Nephron progenitor cell (in vitro differentiated cells): Measurements from ENCODE around the gene FOXP3.

ENCODE experiments used
- DNase-seq: peaks from one replicate; pipeline ENCODE4 v3.0.0; 2021
- H3K27ac Mint-ChIP-seq: 2 replicates; pipeline ENCODE4 v1.8.0; 2021; ENCODE audit warnings: mild to moderate bottlenecking, moderate library complexity, mixed read lengths
- H3K27me3 Mint-ChIP-seq: 2 replicates; pipeline ENCODE4 v1.8.0; 2021; ENCODE audit warnings: mild to moderate bottlenecking, low read depth, mixed read lengths; ENCODE audit not compliant: poor library complexity
- H3K36me3 Mint-ChIP-seq: 2 replicates; pipeline ENCODE4 v1.8.0; 2021; ENCODE audit warnings: low read depth, mixed read lengths
- H3K4me1 Mint-ChIP-seq: 2 replicates; pipeline ENCODE4 v1.8.0; 2021; ENCODE audit warnings: mixed read lengths
- H3K4me3 Mint-ChIP-seq: 2 replicates; pipeline ENCODE4 v1.8.0; 2021; ENCODE audit warnings: mild to moderate bottlenecking, moderate library complexity, mixed read lengths
- H3K9me3 Mint-ChIP-seq: 2 replicates; pipeline ENCODE4 v1.8.0; 2021; ENCODE audit warnings: mild to moderate bottlenecking, moderate library complexity, mixed read lengths
- CTCF ChIP-seq: fragments of 200-600 bp; sonication (generic); IDR thresholded peaks from 2 replicates; pipeline ENCODE4 v1.5.0; 2021; ENCODE audit warnings: antibody characterized with exemption

FOXP3 gene

DNA sequence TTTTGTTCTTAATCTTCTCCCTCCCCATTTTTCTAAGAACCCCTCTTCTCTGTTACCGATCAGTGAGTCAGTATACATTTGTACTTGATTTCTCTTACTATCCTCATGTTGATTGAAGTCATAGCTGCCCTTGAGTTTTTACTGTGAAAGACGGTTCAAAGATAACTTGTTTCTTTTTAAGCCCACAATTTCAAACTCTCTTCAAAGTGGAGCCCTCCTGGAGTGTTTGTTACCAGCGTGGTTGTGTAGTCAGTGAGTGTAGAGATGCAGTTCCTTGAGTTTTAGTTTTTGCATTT is 13.0 kb upstream of the FOXP3 start:
- Mint-ChIP-seq H3K4me1 (peaks cover 38% of the 10 kb centered on the region), H3K4me3 (no peak overlapping the region), H3K27me3 (peaks cover 3% of the 10 kb centered on the region), H3K36me3 (peaks cover 19% of the 10 kb centered on the region), H3K9me3 (peaks cover 60% of the 10 kb centered on the region), H3K27ac (peak overlapping the region; percentile 71)
- no peak for TF ChIP-seq CTCF
- DNase-seq, result no peak

DNA sequence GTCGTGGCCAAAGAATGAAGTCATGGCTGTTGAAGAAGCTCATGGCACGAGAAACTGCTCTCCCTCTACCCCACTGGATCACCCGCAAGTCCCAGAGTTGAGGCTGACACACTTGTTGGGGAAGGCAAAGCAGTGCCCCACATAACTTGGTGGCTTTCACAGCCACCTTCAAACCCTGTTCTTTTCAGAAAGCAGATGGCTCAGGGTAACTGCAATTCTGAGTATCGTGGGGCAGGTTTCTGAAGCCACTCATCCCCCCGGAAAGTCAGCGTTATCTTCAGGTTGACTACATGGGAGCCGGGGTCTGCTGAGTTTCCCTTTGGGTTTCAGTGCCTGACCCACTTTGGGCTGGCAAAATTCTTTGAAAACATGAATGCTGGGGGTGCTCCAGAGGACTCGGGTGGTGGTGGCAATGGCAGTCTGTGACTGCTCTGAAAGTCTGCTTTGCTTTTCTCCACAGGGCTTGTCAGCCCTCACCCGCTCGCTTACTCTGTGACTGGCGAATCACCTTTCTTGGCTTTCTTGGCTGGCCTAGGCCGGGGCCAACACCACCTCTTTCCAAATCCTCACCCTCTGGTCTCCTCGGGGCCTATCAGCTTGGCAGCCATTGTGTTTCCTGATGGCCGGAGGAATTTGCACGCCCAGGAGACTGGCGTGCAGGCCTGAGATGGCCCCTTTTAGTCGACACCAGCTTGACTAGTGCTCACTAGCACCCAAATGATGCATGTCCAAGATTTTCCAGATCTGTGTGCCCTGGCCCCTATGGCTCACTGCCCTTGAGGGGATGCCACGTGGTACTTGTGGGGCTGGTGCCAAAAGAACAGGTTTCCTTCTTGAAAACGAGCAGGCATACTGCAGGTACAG is 12.4 kb upstream of the FOXP3 start:
- Mint-ChIP-seq H3K36me3 (peaks cover 18% of the 10 kb centered on the region), H3K4me3 (no peak overlapping the region), H3K27ac (peak overlapping the region; percentile 51), H3K9me3 (peaks cover 55% of the 10 kb centered on the region), H3K27me3 (peaks cover 3% of the 10 kb centered on the region), H3K4me1 (peaks cover 35% of the 10 kb centered on the region)
- no peak for TF ChIP-seq CTCF
- no peak for DNase-seq

DNA sequence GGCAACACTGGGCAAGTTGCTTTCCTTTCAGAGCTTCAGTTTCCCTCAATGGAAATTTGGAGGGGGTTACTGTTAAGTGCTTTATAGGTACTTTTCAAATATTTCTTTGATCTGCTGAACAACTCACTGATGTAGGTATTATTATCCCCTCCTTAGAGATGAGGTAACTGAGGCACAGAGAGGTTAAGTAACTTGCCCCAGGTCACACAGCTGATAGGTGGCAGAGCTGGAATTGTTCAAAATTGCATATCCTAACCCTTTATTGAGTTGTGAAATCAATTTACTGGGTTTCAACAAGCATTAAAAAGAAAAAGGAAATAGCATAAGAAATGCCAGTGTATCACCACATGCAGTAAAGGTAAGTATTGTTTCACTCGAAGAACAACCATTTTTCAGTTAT is 11.7 kb upstream of the FOXP3 start:
- peaks cover 3% of the 10 kb centered on the region for H3K27me3 Mint-ChIP-seq
- H3K4me3 Mint-ChIP-seq, result no peak overlapping the region
- peaks cover 19% of the 10 kb centered on the region for H3K36me3 Mint-ChIP-seq
- H3K27ac Mint-ChIP-seq, result no peak overlapping the region
- H3K4me1 Mint-ChIP-seq, result peaks cover 42% of the 10 kb centered on the region
- no peak for TF ChIP-seq CTCF
- no peak for DNase-seq
- peaks cover 58% of the 10 kb centered on the region for H3K9me3 Mint-ChIP-seq

- H3K9me3 Mint-ChIP-seq, result peaks cover 52% of the 10 kb centered on the region
- DNase-seq, result no peak
- peaks cover 54% of the 10 kb centered on the region for H3K4me1 Mint-ChIP-seq
- peaks cover 3% of the 10 kb centered on the region for H3K27me3 Mint-ChIP-seq
- no peak overlapping the region for H3K27ac Mint-ChIP-seq
- TF ChIP-seq CTCF, result no peak
- H3K36me3 Mint-ChIP-seq, result peaks cover 20% of the 10 kb centered on the region
- peak overlapping the region; percentile 11 for H3K4me3 Mint-ChIP-seq
Observed at GRCh38 chrX:49273181-49273727, 8.7 kb upstream of the FOXP3 start.

- peaks cover 52% of the 10 kb centered on the region for H3K9me3 Mint-ChIP-seq
- peaks cover 20% of the 10 kb centered on the region for H3K36me3 Mint-ChIP-seq
- peaks cover 3% of the 10 kb centered on the region for H3K27me3 Mint-ChIP-seq
- H3K4me3 Mint-ChIP-seq, result peak overlapping the region; percentile 58
- DNase-seq, result no peak
- H3K4me1 Mint-ChIP-seq, result peaks cover 54% of the 10 kb centered on the region
- H3K27ac Mint-ChIP-seq, result no peak overlapping the region
- TF ChIP-seq CTCF, result no peak
Observed at GRCh38 chrX:49272421-49272820, 7.9 kb upstream of the FOXP3 start.

GRCh38 chrX:49271341-49271740 is 6.8 kb upstream of the FOXP3 start:
- Mint-ChIP-seq H3K4me3 (peak overlapping the region; percentile 72), H3K9me3 (peaks cover 55% of the 10 kb centered on the region)

More at GRCh38 chrX:49271341-49271740, 6.8 kb upstream of the FOXP3 start:
- Mint-ChIP-seq H3K4me1 (peaks cover 63% of the 10 kb centered on the region), H3K36me3 (peaks cover 20% of the 10 kb centered on the region), H3K27ac (peak overlapping the region; percentile 23), H3K27me3 (peaks cover 3% of the 10 kb centered on the region)
- DNase-seq, result no peak
- TF ChIP-seq CTCF, result no peak
